GM18507 (cell line): Measurements from ENCODE around the gene WDR46.

Source experiments
- DNase-seq: peaks from one replicate; pipeline ENCODE4 v3.0.0; 2011; ENCODE audit warnings: low read depth; ENCODE audit not compliant: insufficient read length; ENCODE audit errors: extremely low spot score
- FAIRE-seq: peaks from 2 replicates; lab custom pipeline; 2011; peaks lifted over from hg19 to GRCh38; lab: Jason Lieb, UNC

Gene WDR46

DNA sequence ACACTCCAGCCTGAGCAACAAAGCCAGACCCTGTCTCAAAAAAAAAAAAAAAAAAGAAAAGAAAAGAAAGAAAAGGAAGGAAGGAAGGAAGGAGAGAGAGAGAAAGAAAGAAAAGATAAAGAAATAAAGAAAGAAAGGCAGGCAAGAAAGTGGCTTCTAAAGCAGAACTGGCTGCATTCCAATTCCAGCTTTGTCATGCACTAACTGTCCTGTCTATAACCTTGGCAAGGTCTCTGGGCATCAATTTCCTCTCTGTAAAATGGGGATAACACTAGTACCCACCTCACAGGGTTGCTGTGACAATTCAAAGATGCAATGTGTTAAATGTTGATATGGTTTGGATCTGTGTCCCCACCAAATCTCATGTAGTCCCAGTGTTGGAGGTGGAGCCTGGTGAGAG is 52.7 kb downstream of the WDR46 start:
- FAIRE-seq, result no peak
- no peak for DNase-seq

DNA sequence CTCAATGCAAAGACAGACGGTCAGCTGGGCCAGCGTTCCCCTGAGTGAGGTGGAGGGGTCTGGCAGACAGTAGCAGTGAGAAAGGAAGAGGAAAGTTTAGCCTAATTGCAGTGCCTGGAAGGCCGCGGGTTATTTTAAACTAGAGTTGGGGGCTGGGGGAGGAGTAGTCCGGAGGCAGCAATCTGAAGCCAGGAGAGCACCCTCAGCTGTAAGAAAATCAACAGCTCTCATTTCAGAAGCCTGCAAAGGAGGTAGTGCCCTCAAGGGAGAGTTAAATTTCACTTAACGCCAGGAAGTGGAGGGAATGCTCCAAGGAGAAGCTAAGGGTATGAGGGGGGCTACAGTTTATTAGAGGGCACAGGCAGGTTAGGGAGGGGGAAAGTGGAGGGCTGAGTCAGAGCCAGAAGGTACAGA is 53.8 kb downstream of the WDR46 start:
- FAIRE-seq (no peak), DNase-seq (no peak)
